ENCODE measurements around the gene GSK3A.

Gene GSK3A

GRCh38 chr19:42226886-42227285 is 15.5 kb downstream of the GSK3A start:
- ATAC-seq (ENCODE audit: low read depth), result peak; percentile 35; the same call in 1 of the 3 replicates
- H3K27ac ChIP-seq (ENCODE audit: poor library complexity, severe bottlenecking), result no peak overlapping the region
- DNase-seq (ENCODE audit: low spot score), result no peak
- H3K4me3 ChIP-seq (ENCODE audit: severe bottlenecking), result no peak overlapping the region
- H3K36me3 ChIP-seq (ENCODE audit: low read depth), result peaks cover 79% of the 10 kb centered on the region
- no peaks in the 10 kb centered on the region for H3K27me3 ChIP-seq (ENCODE audit: insufficient read depth, poor library complexity, severe bottlenecking)
- H3K9me3 ChIP-seq (ENCODE audit: severe bottlenecking), result no peaks in the 10 kb centered on the region
- H3K4me1 ChIP-seq (ENCODE audit: insufficient read depth, poor library complexity, severe bottlenecking), result no peaks in the 10 kb centered on the region
- TF ChIP-seq CTCF (IDR thresholded peaks at IDR 0.05; ENCODE audit: poor library complexity, severe bottlenecking), result no peak

GRCh38 chr19:42225718-42226292 is 16.6 kb downstream of the GSK3A start:
- no peak overlapping the region for H3K4me3 ChIP-seq (ENCODE audit: severe bottlenecking)
- no peaks in the 10 kb centered on the region for H3K27me3 ChIP-seq (ENCODE audit: insufficient read depth, poor library complexity, severe bottlenecking)
- H3K27ac ChIP-seq (ENCODE audit: poor library complexity, severe bottlenecking), result no peak overlapping the region
- H3K36me3 ChIP-seq (ENCODE audit: low read depth), result peaks cover 68% of the 10 kb centered on the region
- no peaks in the 10 kb centered on the region for H3K9me3 ChIP-seq (ENCODE audit: severe bottlenecking)
- no peaks in the 10 kb centered on the region for H3K4me1 ChIP-seq (ENCODE audit: insufficient read depth, poor library complexity, severe bottlenecking)
- no peak for DNase-seq (ENCODE audit: low spot score)
- ATAC-seq (ENCODE audit: low read depth), result no peak
- TF ChIP-seq CTCF (IDR thresholded peaks at IDR 0.05; ENCODE audit: poor library complexity, severe bottlenecking), result no peak

- no peak for ATAC-seq (ENCODE audit: low read depth)
- Histone ChIP-seq H3K9me3 (ENCODE audit: severe bottlenecking) (no peaks in the 10 kb centered on the region), H3K36me3 (ENCODE audit: low read depth) (peaks cover 64% of the 10 kb centered on the region), H3K27ac (ENCODE audit: poor library complexity, severe bottlenecking) (no peak overlapping the region), H3K27me3 (ENCODE audit: insufficient read depth, poor library complexity, severe bottlenecking) (no peaks in the 10 kb centered on the region), H3K4me1 (ENCODE audit: insufficient read depth, poor library complexity, severe bottlenecking) (no peaks in the 10 kb centered on the region), H3K4me3 (ENCODE audit: severe bottlenecking) (no peak overlapping the region)
- TF ChIP-seq CTCF (IDR thresholded peaks at IDR 0.05; ENCODE audit: poor library complexity, severe bottlenecking), result no peak
- DNase-seq (ENCODE audit: low spot score), result no peak
These were observed 17.3 kb downstream of the GSK3A start for GRCh38 chr19:42224940-42225717.

GRCh38 chr19:42220751-42221097 is 21.7 kb downstream of the GSK3A start:
- peaks cover 33% of the 10 kb centered on the region for H3K36me3 ChIP-seq (ENCODE audit: low read depth)
- TF ChIP-seq CTCF (IDR thresholded peaks at IDR 0.05; ENCODE audit: poor library complexity, severe bottlenecking), result no peak
- ATAC-seq (ENCODE audit: low read depth) (no peak), DNase-seq (ENCODE audit: low spot score) (no peak)
- H3K27ac ChIP-seq (ENCODE audit: poor library complexity, severe bottlenecking), result peak overlapping the region; percentile 67
- peaks cover 6% of the 10 kb centered on the region for H3K4me1 ChIP-seq (ENCODE audit: insufficient read depth, poor library complexity, severe bottlenecking)
- H3K9me3 ChIP-seq (ENCODE audit: severe bottlenecking), result no peaks in the 10 kb centered on the region
- peak overlapping the region; percentile 63 for H3K4me3 ChIP-seq (ENCODE audit: severe bottlenecking)
- no peaks in the 10 kb centered on the region for H3K27me3 ChIP-seq (ENCODE audit: insufficient read depth, poor library complexity, severe bottlenecking)

All from RWPE2 (cell line).